MV-4-11 (cell line): ENCODE data around the gene CSF1R.

ENCODE experiments used
- DNase-seq: peaks from one replicate; lab custom pipeline; 2025; lab: John Stamatoyannopoulos, UW

The CSF1R gene

DNA sequence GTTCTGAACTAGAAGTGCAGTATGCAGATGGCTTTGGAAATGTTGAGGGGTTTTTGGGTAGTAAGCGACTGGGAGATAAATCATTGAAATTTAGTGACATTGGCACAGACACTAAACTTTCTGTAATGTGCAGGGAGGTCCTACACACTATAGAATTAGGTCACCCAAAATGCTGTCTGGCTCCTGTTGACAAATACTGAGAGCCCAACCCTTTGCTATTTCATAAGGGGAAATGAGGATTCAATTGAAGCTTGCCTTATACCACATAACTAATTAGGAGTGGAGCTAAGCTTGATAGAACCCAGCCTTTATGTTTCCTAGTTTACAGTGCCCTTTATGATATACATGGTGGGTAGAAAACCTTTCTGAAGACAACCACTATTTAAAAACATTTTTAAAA is 63.2 kb downstream of the CSF1R start:
- peak; percentile 16 for DNase-seq

DNA sequence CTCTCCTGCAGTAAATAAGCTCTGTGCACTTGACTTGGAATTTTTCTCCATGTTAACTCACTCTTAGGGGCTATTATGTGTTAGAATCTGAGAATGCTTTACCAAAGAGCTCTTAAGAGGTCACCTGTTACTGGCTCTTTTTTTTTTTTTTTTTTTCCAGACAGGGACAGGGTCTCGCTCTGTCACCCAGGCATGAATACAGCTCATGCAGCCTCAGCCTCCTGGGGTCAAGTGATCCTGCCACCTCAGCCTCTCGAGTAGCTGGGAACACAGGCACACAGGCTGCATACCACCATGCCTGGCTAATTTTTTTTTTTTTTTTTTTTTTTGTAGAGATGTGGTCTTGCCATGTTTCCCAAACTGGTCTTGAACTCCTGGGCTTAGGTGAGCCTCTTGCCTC is 63.7 kb downstream of the CSF1R start:
- no peak for DNase-seq

DNA sequence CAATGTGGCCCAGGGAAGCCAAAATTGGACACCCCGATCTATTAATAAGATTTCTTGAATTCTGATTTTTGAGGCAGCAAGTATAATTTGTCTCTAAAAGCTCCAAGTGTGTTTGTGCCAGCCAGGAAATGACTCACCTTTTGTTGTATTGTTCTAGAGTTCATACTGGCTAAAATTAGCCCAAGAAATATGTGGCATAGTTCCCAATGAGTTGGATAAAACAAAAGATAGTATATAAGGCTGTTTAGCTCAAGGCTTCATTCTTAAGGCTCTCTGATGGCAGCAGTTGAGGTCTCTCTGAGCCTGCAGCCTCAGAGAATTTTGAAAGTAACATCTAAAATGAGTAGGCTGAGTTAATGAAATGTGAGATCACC is 64.2 kb downstream of the CSF1R start:
- DNase-seq = no peak

DNA sequence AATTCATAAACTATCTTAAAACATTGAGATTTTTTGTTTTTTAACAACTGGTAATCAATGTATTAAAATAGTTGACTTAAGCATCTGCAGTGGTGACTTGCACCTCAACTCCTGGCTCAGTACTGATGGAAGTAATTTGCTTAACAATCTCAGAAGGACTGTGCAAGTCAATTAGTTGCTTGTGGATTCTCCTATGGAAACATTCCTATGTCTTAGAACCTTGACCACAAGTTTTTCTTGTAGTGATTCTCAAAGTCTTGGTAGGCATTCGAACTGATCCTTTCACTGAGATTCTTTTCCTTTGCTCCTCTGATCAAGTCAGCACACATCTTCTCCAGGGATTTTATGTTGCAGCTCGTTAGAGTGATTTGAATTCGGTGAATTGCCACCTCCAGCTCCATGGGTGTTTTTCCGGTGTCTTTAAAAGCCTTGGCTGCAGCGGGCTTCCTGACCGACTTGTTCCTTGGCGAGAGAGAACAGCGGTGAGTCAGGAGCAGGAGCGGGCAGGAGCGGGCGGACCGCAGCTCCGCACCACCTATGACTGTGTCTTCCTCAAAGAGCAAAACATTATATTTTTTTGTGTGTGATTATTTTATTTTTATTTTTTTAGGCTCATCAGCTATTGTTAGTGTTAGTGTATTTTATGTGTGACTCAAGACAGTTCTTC is 64.7 kb downstream of the CSF1R start:
- no peak for DNase-seq

DNA sequence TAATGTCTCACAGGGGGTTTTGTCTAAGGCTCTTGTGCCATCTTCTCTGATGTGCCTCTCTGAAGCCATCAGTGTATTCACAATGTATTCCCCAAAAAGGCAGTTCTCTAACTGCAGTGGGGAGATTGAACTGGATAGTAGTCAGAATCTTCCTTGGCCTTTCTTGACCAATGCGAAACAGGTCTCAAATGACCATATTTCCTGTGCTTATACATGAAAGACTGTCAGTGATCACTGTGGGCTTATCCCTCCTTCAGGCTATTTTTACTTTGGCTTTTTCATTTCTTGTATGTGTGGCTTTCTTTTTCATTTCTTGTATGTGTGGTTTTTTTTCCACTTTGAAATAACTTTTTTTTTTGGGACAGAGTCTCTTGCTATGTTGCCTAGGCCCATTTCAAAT is 66.1 kb downstream of the CSF1R start:
- no peak for DNase-seq

DNA sequence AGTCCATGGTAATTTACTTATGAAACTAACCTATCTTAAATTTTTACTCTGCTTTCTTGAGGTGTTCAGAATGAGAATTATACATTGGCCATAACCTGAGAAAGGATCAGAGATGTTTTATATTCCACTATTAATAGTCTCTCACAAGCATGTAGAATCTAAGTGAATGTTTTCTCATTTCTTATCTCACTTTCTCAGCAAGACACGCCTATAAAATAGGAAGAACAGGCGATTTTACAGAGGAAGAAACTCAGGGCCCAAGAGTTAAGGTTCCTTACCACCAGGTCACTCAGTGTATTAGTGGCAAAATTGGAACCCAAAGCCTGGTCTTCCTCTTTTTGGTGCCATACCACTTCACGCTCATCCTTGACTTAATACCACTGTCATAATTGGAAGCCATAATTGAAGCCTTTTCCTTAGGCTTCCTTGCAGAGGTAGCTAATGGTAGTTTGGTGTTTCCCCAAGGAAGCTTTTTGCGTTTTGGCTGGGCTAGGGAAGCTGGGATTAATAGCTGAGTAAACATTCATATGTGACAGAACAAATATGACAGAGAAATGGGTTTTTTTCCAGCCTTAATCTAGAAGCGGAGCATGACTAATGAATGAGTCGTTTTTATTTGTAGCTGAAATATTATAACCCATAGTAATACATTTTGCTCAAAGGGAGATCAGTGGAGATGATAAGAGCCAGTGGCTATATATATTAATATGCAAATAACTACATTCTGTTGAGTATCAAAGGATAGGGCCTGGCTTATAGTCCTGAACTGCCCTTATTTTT is 68.9 kb downstream of the CSF1R start:
- no peak for DNase-seq

DNA sequence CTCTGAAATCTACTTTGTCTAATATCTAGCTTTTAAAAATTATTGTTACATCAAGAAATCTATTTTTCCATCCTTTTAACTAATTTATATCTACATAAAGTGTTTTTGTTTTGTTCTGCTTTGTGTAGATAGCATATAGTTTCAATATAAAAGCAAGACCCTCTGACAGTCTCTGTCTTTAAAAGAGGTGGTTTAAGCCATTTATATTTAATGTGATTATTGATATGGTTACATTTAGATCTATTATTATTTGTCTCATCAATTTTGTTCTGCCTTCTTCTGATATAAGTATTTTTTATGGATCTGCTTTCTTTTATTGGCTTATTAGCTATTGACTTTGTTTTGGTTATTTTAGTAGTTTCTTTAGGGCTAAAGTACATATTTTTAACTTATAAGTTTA is 69.8 kb downstream of the CSF1R start:
- no peak for DNase-seq

DNA sequence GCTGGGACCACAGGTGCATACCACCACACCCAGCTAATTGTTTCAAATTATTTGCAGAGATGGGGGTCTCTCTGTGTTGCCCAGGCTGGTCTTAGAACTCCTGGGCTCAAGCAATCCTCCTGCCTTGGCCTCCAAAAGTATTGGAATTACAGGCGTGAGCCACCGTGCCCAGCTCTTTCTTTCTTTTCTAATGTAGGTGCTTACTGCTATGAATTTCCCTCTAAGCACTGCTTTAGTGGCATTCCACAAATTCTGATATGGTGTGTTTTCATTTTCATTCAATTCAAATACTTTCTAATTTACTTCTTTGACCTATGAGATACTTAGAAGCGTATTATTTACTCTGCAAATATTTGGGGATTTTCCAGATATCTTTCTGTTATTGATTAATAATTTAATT is 70.9 kb downstream of the CSF1R start:
- no peak for DNase-seq

DNA sequence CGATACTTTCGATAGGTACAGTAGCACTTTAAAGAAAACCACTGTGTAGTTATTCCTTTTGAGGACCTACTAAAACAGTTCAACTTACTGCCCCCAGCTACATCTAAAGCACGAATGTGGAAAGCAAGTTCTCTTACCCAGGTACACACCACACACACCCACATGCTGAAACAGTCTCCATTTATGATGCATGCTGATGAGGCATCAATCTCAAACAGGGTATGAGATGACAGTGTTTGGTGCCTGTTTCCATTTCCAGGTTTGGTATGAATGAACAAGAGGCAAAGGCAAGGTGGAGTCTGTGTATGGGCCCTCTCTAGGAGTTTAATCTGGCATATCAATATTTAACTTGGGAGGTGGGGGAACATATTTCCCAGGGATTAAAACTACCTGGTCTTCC is 71.9 kb downstream of the CSF1R start:
- DNase-seq = no peak

DNA sequence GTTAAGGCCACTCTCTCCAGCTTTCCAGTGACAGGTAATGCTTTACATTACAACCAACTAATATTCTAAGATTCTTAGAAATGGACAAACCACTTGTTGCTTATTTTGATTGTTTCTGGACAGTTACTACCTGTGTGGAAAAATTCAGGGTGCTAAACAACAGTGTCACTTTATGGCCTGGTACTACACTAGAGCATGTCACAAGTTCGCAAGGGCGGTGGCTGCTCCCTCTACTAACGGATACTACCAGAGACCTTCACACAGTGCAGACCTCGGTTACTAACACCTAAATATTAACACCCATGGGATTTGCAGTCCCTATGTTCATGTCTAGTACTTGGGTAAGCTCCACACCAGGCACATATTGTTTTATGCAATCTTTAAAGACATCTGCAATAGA is 72.4 kb downstream of the CSF1R start:
- DNase-seq = no peak

DNA sequence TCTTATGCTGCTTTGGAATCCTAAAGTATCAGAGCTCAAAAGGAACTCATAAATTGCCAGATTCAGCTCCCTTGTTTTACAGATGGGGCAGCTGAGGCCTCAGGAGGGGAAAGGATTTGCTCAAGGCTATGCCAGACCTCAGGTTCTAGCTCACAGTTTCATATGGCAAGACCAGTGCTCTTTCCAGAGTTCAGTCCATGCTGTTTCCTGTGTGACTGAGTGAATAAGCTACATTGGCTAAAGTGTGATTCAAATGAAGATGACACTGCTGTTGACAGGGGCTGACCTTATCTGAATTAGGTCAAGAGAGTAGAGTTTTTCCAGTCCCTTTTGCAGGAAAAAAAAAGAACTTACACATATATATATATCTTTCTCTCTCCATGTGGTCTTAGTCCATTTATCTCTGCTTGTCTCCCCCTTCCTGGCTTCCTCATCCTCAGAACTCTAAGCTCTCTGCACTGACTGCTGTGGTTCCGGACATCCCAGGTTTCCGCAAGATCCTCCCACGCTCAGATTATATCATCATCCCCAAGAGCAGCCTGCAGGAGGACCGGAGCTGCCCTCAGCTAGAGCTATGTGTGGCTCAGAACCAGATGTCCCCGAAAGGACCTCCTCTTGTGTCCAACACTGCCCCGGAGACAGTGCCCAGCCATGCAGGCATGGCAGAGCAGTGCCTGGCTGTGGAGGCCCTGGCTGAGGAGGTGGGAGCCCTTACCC is 76.5 kb downstream of the CSF1R start:
- no peak for DNase-seq

DNA sequence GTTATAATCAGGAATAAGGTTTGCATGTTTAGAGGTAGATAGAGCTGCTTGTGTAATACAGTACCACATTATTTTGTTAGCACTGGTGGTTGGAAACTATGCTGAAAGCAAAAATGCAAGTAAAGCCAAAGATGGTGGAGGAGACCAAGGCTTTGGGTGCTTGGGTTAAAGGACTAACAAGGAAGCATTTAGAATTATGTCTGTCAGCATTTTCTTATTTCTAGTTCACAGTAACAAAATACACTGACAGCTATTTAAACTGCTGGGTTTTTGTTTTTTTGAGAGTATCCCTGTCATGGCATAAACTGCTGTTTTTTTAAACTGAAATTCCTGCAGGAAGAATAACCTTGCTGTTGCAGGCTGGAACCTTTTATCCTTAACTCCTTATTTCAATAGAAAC is 79.3 kb downstream of the CSF1R start:
- DNase-seq = no peak

DNA sequence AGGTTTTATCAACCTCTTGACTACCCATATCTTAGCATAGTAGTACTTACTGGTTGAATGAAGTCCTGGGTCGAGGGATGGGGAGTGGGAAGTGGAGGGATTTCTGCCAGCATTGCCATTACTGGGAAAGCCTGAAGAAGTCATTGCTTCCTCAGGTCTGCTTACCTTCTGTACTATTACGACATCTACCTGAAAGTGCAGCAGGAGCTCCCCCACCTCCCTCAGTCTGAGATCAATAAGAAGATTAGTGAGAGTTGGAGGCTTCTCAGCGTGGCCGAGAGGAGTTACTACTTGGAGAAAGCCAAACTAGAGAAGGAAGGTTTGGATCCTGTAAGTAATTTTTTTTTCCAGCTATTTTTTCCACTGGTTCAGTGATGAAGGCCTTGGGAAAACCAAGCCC is 80.0 kb downstream of the CSF1R start:
- DNase-seq = no peak
